HUDEP-2 (cell line): ENCODE results near the gene COX6B1.
"Not testable (repeated sequence)": the region's sequence is repeated elsewhere in the genome, so short reads cannot be mapped to it uniquely, and the experiment has no call there.

ENCODE experiments used
- DNase-seq, 76 experiments: peaks; one replicate each; lab custom pipeline; 2025; ENCODE audit not compliant: unreplicated experiment in 76 of 76; lab: John Stamatoyannopoulos, UW

COX6B1 gene

GRCh38 chr19:35648017-35648961, at the start of gene COX6B1:
COX6B1 (plus strand) TSS chr19:35648323; CDS start chr19:35651244, 2,921 bp downstream.
- DNase-seq: peak in 75 of 76 experiments; percentile 70 to 99 (median 97)

DNA sequence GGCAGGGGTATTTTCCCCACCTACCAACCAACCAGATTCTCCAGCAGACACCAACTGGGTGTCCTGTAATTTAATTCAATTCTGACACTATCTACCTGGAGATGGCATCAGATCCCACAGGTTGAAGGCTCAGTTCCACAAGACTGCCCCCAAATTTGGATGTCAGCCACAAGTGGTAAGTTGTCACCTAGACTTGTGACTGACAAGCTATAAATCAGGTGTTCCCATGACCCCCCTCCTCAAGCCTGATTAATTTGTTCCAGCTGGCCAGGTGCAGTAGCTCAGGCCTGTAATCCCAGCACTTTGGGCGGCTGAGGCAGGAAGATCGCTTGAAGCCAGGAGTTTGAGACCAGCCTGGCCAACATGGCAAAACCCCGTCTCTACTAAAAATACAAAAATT, 46.2 kb upstream of the COX6B1 start:
- no peak for DNase-seq

DNA sequence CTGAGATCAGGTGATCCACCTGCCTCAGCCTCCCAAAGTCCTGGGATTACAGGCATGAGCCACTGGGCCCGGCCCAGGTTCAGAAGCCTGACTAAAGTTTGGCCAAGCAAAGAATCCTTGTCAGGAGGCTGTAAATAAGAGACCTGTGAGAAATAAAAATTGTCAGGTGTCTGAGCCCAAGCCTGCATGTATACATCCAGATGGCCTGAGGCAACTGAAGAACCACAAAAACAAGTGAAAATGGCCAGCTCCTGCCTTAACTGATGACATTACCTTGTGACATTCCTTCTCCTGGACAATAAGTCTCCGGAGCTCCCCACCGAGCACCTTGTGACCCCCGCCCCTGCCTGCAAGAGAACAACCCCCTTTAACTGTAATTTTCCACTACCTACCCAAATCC, 43.7 kb upstream of the COX6B1 start:
- not testable (repeated sequence) for DNase-seq

GRCh38 chr19:35607170-35607569, 41.0 kb upstream of the COX6B1 start:
- not testable (repeated sequence) for DNase-seq

- DNase-seq: no peak
These were observed 40.5 kb upstream of the COX6B1 start for GRCh38 chr19:35607661-35608060.

- DNase-seq: no peak
These were observed 39.9 kb upstream of the COX6B1 start for GRCh38 chr19:35608251-35608650.

- DNase-seq: peak in 1 of 76 experiments; percentile 5
These were observed 38.2 kb upstream of the COX6B1 start for GRCh38 chr19:35609851-35610353.

- no peak for DNase-seq
These were observed 35.9 kb upstream of the COX6B1 start for GRCh38 chr19:35612224-35612558.

GRCh38 chr19:35612559-35613321, 35.4 kb upstream of the COX6B1 start, which contains the start of gene HAUS5:
HAUS5 (plus strand) TSS chr19:35612735; CDS start chr19:35612795, 60 bp downstream.
- DNase-seq: peak in 75 of 76 experiments; percentile 57 to 98 (median 93)

GRCh38 chr19:35613574-35613973, 34.5 kb upstream of the COX6B1 start:
- no peak for DNase-seq

GRCh38 chr19:35615036-35615435, 33.1 kb upstream of the COX6B1 start:
- no peak for DNase-seq

DNA sequence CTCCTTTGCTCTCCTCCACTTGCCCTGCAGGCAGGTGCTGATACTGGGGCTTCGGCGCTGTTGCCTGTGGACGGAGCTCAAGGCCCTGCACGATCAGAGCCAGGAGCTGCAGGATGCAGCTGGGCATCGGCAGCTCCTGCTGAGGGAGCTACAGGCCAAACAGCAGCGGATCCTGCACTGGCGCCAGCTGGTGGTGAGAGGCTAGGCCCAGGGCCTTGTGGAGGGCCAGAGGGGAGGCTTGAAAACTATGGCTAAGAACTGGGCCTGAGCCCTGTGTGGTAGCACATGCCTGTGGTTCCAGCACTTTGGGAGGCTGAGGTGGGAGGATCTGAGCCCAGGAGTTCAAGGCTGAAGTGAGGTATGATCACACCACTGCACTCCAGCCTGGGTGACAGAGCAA, 29.3 kb upstream of the COX6B1 start:
- DNase-seq: no peak

GRCh38 chr19:35619290-35619923, 28.7 kb upstream of the COX6B1 start:
- no peak for DNase-seq

DNA sequence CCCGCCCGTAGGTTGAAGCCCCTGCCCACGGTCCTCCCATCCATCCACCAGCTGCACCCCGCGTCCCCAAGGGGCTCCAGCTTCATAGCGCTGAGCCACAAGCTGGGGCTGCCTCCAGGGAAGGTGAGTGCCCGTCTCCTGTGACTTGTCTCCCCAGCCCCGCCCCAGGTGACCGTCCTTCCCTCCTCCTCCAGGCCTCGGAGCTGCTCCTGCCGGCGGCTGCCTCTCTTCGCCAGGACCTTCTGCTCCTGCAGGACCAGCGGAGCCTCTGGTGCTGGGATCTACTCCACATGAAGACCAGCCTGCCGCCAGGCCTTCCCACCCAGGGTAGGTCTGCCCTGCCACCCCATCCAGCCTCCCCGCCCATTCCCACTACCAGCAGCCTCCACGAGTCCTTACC, 28.1 kb upstream of the COX6B1 start:
- DNase-seq: no peak

DNA sequence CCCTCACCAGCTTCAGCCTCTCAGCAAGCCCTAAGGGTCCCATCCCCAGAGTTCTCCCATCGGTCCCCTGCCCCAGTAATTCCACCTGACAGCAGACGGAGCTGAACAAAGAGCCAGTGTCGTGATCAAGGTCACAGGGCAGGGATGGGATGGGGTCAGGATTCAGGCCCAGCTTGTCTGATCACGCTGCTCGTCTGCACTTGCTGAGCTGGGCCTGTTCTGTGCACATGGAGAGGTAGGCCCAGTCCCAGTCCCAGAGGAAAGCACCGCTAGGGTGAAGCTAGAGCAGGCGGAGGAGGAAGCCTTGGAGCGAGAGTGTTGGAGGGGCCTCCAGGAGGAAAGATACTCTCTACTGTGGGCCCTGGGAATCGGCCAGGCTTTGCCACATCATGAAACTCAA, 26.4 kb upstream of the COX6B1 start:
- DNase-seq: no peak

- DNase-seq: no peak
These were observed 25.4 kb upstream of the COX6B1 start for GRCh38 chr19:35622750-35623149.

DNA sequence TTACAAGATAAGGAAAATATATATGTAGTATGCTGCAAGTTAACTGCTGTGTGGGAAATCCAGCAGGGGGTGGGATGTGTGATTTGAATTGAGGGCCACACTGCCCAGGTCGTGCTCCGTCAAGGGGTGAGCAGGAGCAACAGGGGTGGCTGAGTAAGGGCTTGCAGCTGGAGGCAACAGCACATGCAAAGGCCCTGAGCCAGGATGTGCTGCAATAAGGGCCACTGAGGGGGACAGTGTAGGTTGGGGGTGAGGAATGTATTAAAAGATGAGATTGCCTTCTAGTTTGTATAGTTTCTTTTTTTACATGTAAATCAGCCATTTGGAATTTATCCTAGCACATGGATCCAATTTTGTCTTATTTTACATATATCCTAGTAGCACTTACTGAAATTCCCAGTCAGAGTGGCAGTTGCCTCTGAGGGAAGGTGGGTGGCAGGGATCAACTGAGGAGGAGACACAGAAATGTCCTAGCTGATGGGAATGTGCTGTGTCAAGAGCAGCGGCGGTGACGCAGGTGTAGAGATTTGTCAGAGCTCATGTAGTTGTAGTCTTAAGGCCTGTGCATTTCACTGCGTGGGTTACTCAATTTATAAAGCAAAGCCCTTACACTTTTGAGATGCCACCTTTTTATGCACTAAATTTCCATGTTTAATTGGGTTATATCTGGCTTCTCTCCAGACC, 24.7 kb upstream of the COX6B1 start:
- no peak for DNase-seq

DNA sequence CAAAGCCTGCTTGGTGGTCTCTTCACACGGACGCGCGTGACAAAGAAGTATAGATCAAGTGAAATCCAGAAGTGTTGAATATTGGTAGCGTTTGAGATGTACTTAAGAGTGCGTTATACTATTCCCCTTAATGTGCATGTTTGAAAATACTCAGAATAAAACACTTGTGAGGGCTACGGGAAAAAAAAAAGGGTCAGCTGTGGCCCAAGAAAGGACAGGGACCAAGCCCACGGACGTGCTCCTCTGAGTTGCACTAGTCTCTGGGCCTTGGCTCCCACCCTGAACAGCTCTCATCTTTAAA, 19.9 kb upstream of the COX6B1 start:
- no peak for DNase-seq

DNA sequence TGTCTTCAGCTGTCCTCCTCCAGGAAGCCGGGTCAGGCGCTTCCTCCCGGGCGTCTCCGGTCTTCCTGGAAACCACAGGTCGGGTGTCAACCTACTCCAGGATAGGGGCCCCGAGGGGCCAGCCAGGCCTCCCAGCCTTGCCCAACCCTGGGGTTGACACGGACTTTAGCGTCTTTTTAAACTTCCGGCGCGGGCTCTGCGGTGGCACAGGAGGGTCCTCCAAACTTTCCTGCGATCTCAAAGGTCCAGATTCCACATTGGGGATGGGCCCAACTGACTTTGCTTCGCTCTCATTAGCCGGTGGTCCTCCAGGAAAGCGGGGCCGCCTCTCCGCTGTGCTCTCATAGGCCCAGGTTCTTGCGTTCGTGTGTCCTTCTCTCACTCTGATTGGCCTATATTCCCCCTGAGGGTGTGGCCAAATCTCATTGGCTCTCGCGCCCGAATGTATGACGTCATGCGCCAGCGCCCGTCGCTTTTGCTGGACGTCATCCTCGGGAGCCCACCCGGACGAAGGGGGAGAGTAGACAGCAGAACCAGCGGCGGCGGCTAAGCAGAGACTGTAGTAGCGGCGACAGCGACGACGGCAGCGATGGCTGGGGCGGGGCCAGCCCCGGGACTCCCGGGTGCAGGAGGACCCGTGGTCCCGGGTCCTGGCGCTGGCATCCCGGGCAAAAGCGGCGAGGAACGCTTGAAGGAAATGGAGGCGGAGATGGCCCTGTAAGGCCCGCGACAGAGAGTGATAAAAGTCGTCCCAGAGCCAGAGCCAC, 19.4 kb upstream of the COX6B1 start, which contains the start of gene RBM42:
TSS of gene RBM42 (plus strand) at position 472 of the 767 bp plus-strand sequence. CDS start at position 590, 118 bp downstream.
- peak; percentile 71 to 100 (median 99) for DNase-seq

- DNase-seq: no peak
These were observed 18.8 kb upstream of the COX6B1 start for GRCh38 chr19:35629332-35629633.
